GM18870 (cell line): ENCODE results near the gene FHOD3.
"Not testable (repeated sequence)": the region's sequence is repeated elsewhere in the genome, so short reads cannot be mapped to it uniquely, and the experiment has no call there.

Experiments
- ATAC-seq: cut with Tn5 transposase; IDR thresholded peaks from one replicate; pipeline ENCODE4 v1.9.1; 2021; ENCODE audit warnings: moderate library complexity; ENCODE audit not compliant: unreplicated experiment

Gene FHOD3

GRCh38 chr18:36441426-36442240, 144.1 kb downstream of the FHOD3 start:
- ATAC-seq = no peak

- no peak for ATAC-seq
Measured at GRCh38 chr18:36442717-36443116, 145.2 kb downstream of the FHOD3 start.

- ATAC-seq = no peak
Measured at GRCh38 chr18:36446059-36446458, 148.5 kb downstream of the FHOD3 start.

DNA sequence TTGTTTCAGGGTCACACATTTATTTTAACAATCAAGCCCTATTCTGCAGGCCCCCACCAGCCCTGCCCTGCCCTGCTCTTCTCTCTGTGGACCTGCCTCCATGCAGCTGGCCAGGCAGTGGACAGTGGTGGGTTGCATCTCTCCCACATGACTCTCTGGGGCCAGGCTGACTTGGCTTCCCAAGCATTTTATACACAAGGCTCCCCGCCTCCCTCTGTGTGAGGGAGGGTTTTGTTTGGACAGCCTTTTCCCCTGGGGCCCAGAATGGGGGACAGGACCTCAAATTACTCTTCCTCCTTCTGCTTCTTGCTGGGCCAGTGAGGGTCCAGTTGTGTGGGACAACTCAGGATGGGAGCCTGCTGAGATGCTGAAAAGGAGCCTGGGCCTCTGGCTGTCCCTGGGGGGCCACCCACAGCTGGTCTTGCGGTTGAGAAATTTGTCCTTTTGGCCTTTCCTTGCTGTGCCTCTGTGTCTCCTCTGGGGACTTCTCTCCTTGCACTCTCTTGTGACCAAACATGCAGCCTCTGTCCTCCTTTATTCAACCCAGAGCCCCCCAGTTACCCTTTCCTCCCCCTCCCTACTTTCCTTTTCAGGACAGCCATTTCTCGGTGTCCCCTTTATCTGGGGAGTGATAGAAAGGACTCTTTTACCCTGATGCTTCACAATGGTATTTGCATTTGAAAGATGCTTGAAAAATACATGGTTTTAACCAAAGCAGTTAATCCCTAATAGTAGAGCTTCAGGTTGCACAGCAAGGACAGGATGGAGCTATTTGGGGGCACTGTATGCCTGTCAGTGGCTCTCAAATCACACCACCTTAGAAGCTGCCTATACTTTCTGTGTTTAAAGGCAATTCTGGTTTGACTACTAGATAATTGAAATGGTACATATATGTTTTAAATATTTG, 151.1 kb downstream of the FHOD3 start:
- ATAC-seq = no peak

DNA sequence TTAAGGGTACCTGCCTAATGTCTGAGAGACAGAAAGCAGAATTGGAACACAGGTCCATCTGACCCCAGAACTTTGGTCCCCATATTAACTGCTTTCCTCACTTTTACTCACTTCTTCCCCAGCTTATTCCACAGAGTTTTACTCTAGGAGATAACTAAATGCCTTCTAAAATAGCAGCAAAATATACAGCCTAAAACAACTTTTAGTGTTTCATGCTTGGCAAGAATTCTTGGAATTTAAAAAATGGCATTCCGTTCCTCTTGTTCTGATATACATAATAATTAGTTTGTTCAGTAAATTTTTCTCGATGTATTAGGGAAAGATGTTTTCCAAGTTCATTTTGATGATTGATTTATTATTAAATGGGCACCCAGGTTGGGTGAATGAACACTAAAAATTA, 151.9 kb downstream of the FHOD3 start:
- ATAC-seq = no peak

DNA sequence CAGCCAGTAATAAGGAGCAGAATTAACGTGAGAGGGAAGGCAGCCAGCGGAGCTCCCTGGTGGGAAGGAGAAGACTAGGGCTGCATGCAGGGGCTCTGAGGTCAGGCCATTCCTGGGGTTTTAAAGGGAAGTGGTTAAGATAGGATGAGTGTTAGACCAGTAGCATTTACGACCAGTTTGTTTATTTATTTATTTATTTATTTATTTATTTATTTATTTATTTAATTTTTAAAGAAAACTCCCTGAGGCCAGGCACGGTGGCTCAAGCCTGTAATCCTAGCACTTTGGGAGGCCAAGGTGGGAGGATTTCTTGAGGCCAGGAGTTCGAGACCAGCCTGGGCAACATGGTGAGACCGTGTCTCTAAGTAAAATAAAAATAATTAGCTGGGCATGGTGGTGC, 152.8 kb downstream of the FHOD3 start:
- ATAC-seq = no peak

DNA sequence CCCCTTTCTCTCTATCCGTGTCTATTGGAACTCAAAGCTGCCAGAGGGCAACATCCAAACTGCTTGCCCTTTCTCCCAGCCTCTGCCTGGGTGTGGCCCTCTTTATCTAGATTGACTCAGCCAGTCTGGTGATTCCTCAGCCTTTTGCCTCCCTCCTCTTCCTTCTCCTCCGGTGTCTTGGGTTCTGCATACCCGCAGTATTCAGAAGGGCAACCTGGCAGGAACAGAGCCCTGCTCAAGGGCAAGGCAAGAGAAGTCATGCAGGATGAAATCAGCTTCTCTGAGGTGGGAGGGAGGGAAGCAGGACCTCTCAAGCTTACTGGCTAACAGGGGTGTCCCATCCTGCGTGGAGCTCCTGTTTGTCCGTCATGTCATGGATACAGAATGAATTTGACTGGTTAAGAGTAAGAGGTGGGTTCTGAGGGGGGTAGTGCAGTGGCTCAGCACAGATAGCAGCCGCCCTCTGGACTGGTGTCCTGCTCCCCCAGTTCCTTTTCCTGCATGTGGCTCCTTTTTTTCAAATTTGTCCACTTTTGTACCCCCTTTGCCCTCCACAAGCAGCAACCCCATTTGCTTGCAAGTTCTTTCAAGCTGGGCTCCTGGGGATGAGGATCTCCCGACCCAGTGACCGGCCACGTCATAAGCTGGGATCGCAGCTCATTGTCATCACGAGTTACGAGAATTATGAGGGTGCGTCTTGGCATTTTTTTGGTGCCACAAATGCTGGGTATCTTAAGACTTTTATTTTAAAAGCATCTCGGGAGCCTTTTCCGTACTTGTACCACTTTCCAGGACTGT, 154.1 kb downstream of the FHOD3 start:
- no peak for ATAC-seq

DNA sequence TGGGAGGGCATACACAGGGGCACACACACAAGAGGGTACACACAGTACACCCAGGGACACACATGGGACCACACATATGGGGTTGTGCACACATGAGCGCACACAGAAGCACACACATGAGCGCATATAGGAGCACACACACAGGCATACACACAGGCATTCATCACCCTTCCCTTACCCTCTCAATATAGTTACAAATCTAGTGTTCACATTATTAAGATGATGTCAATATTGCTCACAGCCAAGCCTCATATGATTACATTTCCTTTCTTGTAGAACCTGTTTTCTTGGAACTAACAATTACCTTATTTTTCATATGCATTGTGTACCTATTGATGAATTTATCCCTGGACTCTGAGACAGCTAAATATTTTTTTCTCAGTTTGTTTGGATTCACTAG, 156.7 kb downstream of the FHOD3 start:
- no peak for ATAC-seq

DNA sequence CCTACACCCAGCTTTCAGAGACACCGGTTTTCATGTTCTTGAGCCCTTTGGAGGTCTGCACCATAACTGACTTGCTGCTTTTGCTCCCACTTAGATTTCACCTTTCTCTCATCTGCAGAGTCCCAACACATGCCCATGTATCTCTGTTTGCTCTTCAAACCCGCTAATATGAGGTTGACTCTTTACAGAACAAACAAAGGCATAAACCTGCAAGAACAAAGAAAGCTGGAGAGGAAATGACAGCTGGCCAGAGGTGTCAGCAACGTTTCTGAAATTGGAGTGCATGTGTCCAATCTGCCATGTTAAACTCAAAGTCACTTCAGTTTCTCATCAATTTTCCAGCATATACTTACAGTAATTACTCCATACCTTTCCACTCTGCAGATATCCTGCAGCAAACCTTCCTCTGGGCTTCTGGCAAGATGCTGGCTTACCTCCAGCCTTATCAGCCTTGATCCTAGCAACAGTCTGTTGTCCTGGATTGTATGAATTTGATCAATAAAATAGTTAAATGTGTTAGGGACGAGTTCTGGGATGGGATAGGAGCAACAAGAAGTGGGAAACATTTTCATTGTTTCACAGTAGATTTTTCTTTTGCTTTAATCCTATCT, 157.4 kb downstream of the FHOD3 start:
- no peak for ATAC-seq

- ATAC-seq = no peak
Measured at GRCh38 chr18:36455931-36456330, 158.4 kb downstream of the FHOD3 start.

GRCh38 chr18:36456622-36457021, 159.1 kb downstream of the FHOD3 start:
- no peak for ATAC-seq

- no peak for ATAC-seq
Measured at GRCh38 chr18:36457683-36458082, 160.2 kb downstream of the FHOD3 start.

DNA sequence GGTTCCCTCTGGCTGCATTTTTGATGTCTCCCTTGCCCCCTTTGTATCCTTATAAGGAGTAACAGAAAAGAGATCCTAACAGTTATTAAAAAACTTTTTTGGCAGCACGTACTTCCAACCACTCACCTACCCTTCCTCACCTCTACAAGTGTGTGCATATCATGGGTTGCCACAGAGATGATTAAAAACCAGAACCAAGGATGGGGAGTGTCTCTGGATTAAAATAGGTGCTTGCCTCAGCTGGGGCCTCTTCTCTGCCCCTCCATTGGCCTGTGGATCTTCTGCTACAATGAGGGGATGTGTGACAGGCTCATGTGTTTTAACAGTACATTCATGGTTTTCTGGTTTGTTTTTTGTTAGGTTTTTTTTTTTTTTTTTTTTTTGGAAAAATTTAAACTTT, 160.8 kb downstream of the FHOD3 start:
- ATAC-seq = no peak

DNA sequence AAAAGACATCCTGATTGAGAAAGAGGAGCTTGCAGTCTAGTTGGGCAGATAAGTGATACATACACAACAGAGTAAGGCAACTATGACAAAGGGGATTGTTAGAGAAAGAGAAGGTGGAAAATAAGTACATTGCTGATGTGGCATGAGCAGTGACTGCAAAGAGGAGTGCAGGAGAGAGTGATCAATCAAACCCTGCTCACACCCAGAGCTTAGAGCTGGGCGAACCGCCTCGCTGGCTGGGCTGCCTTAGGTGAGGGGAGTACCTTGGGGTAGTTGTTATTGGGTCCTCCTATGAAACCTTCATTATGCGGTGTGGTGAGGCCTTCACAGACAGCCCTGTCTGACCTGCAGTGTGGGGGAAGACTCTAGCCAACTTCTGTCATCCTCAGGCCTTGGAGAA, 161.7 kb downstream of the FHOD3 start:
- ATAC-seq = no peak

DNA sequence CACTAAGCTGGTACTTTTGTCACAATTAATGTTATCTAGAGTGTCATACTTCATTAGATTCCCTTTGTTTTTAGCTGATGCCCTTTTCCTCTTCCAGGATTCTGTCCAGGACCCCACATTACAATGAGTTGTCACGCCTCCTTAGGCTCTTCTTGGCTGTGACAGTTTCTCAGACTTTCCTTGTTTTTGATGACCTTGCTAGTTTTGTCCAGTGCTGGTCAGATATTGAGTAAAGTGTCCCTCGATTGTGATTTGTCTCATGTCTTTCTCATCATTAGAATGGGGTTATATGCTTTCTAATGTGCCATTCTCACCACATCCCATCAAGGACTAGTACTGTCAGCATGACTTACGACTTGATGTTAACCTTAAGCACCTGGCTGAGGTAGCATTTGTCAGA, 162.3 kb downstream of the FHOD3 start:
- no peak for ATAC-seq

- ATAC-seq = no peak
Measured at GRCh38 chr18:36460324-36460850, 162.9 kb downstream of the FHOD3 start.

DNA sequence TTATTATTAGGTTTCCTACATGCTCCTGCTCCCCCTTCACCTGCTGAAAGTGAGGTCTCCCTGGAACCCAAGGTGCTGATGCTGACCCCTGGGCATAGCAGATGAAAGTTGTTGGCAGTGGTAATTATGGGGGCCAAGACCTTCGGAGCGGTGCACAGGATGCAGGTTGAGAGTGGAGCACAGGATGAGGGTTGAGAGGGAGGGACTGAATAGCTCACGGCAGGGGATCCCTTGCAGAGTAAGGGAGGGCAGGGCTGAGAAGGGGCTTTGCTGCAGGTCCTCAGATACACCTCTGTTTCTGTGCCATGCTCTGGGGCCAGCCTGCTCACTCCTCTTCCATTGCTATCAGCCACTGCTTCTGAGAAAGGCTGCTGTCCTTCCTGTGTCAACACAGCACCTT, 163.3 kb downstream of the FHOD3 start:
- ATAC-seq = no peak

- no peak for ATAC-seq
Measured at GRCh38 chr18:36461551-36461987, 164.1 kb downstream of the FHOD3 start.

GRCh38 chr18:36463516-36463915, 166.0 kb downstream of the FHOD3 start:
- ATAC-seq = not testable (repeated sequence)

DNA sequence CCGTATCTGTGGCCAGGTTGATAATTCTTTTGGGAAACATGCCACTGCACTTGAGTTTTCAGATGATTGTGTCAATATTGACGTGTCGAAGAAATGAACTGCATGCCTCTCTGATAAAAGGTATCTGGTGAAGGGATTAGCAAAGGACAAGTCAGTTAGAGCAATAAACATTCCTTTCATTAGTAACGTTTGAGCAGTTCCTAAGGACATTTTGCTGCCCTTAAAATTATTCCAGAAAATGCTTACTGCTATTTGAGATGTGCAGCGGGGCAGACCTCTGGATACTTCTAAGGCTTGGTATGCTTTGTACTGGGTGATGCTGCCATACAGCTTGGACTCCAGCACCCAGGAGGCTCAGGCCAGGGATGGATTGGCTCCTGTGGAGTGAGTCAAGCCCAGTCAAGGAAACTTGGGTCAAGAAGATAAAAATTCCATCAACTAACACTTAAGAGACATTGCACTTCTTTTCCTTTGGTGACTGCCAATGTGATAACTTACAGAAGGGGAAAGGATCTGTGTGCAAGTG, 166.7 kb downstream of the FHOD3 start:
- no peak for ATAC-seq
